Fibroblast of villous mesenchyme (primary cell): Measurements from ENCODE around the gene SEMA7A. TPM values are rescaled to one million over a fixed set of nuclear protein-coding genes. Genes with fewer than 3 reads are reported as not detected.

Experiments
- DNase-seq: peaks from one replicate; pipeline ENCODE4 v3.0.0-alpha.2; 2010; ENCODE audit warnings: low read depth
- H3K4me3 ChIP-seq: 2 replicates; pipeline ENCODE4 v1.5.1; 2011; ENCODE audit warnings: low read depth, mild to moderate bottlenecking, low read length
- CTCF ChIP-seq: IDR thresholded peaks from 2 replicates; pipeline ENCODE4 v1.5.1; 2012; ENCODE audit warnings: low read depth, mild to moderate bottlenecking, low read length; ENCODE audit not compliant: insufficient read depth
- total RNA-seq: library from RNA; depleted of rRNA; stranded (reverse); fragments of >200 nt; gene quantifications from 2 replicates; pipeline ENCODE4 v1.2.3, GENCODE V29; 2012

Gene SEMA7A
- total RNA-seq, 1 donor: 24.6 TPM

- DNase-seq: no peak
- no peak for TF ChIP-seq CTCF
- H3K4me3 ChIP-seq: no peak overlapping the region
These were observed 32.6 kb downstream of the SEMA7A start for GRCh38 chr15:74400915-74401757.

GRCh38 chr15:74400313-74400860 is 33.4 kb downstream of the SEMA7A start:
- DNase-seq: no peak
- TF ChIP-seq CTCF: no peak
- no peak overlapping the region for H3K4me3 ChIP-seq

- TF ChIP-seq CTCF: no peak
- H3K4me3 ChIP-seq: no peak overlapping the region
- DNase-seq: no peak
These were observed 34.0 kb downstream of the SEMA7A start for GRCh38 chr15:74399511-74400312.

GRCh38 chr15:74399100-74399499 is 34.7 kb downstream of the SEMA7A start:
- no peak overlapping the region for H3K4me3 ChIP-seq
- TF ChIP-seq CTCF: no peak
- DNase-seq: no peak

- no peak for DNase-seq
- no peak for TF ChIP-seq CTCF
- H3K4me3 ChIP-seq: no peak overlapping the region
These were observed 35.6 kb downstream of the SEMA7A start for GRCh38 chr15:74398183-74398582.

DNA sequence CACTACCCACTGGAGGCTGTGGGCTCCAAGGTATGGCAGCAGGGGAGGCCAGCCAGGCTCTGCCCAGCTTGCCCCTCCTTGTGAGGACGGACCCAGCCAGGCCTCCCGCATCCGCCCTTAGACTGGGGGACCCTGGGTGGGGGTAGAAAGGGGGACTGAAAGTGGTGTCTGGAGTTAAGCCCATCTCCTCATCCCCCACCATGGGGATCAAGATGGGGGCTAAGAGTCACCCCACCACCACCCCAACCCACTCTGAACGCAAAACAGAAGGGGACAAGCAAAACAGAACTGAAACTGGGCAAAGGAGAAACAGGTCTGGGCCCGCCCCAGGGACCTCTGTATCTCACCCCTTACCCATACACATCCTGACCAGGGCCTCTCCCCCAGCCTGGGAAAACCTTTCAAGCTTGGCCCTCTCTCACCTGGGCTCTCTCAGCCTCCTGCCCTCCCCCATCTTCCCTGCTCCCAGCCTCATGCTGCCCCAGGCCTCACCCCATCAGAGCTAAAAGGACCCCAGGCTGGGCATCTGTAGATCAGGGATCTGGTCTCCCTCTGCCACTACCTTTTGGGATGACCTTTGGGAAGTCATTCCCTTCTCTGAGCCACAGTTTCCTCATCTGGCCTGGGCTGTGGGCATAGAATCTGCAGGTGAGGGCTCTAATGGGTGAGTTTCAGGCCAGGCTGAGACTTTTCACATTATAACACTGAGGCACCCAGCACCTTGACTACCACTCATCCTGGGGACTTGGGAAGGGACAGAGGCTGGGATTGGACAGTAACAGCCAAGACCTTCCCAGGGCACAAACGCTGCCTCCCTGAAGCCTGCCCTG is 36.3 kb downstream of the SEMA7A start:
- H3K4me3 ChIP-seq: no peak overlapping the region
- TF ChIP-seq CTCF: no peak

More for the DNA sequence above, 36.3 kb downstream of the SEMA7A start:
- DNase-seq: no peak
